Stimulated activated CD4-positive, alpha-beta T cell treated with anti-CD3 and anti-CD28 coated beads, Interleukin-1b, Interleukin-23, amount 100 ng/mL, for 4 hours (primary cell): Measurements from ENCODE around the gene RNF213.
"Not testable (repeated sequence)": the region's sequence is repeated elsewhere in the genome, so short reads cannot be mapped to it uniquely, and the experiment has no call there.

Experiments used
- DNase-seq, 2 donors: peaks; one replicate each; pipeline ENCODE4 v3.0.0-alpha.2; 2020; ENCODE audit warnings: low read depth in 2 of 2

The RNF213 gene

GRCh38 chr17:80248894-80249710 is 11.6 kb upstream of the RNF213 start:
- no peak for DNase-seq

DNA sequence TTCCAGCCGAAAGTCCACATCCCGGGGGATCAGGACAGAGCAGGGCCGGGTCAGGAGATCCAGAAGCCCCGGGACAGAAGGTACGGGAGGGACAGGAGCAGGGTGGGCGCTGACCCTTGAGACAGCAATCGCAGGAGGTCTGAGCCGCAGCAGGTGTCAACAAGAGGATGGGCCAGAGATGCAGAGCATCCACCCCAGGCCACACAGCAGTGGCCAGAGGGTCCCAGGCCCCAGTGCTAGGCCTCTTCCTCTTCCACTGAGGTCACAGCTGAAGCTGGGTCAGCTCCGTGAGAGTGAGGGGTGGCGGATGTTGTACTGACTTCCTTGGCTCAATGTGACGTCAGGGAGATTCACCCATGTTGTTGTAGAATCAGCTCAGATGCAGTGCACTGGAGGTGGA is 8.7 kb upstream of the RNF213 start:
- no peak for DNase-seq

DNA sequence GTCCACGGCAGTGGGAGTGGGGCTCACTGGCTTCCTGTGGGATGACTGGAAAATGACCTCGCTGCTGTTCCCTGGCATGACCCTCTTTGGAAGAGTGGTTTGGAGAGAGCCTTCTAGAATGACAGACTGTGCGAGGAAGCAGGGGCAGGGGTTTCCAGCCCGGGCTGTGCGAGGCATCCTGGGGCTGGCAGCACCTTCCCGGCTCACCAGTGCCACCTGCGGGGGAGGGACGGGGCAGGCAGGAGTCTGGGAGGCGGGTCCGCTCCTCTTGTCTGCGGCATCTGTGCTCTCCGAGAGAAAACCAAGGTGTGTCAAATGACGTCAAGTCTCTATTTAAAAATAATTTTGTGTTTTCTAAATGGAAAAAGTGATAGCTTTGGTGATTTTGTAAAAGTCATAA is 7.8 kb upstream of the RNF213 start:
- peak; percentile 79 to 81 for DNase-seq

DNA sequence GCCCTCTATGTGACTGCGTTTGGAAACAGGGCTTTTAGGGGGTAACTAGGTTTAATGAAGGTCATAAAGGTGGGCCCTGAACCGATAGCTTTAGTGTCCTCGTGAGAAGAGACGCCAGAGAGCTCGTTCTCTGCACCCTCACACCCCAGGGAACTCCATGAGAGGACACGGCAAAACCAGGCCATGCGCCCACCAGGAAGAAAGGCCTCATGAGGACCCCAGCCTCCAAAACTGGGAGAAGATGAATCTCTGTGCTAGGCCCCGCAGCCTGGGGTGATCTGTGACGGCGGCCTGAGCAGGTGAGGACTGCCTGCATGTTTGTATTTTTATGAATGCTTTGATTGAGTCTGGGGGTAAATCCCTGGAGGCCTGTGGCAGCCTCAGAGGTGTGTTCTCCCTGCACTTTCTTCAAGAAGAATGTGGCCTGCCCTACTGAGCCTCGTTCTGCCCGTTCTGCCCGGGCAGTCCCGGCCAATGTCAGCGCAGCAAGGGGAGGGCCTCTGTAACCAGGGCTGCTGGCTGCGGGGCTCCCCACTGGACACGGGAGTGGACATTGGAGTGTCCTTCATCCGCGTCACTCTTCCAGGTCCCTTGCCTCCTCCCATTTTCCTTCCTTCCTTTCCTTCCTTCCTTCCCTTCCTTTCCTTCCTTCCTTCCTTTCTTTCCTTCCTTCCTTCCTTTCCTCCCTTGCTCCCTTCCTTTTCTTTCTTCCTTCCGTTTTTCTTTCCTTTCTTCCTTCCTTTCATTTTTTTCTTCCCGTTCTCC is 6.8 kb upstream of the RNF213 start:
- no peak for DNase-seq

GRCh38 chr17:80254396-80255251 is 6.0 kb upstream of the RNF213 start:
- DNase-seq, result peak in 1 of 2 donors; percentile 62

- DNase-seq, result no peak
Measured at GRCh38 chr17:80256034-80256350, 4.7 kb upstream of the RNF213 start.

GRCh38 chr17:80257716-80258213 is 2.9 kb upstream of the RNF213 start:
- DNase-seq, result no peak

GRCh38 chr17:80258296-80258695 is 2.4 kb upstream of the RNF213 start:
- not testable (repeated sequence) for DNase-seq

DNA sequence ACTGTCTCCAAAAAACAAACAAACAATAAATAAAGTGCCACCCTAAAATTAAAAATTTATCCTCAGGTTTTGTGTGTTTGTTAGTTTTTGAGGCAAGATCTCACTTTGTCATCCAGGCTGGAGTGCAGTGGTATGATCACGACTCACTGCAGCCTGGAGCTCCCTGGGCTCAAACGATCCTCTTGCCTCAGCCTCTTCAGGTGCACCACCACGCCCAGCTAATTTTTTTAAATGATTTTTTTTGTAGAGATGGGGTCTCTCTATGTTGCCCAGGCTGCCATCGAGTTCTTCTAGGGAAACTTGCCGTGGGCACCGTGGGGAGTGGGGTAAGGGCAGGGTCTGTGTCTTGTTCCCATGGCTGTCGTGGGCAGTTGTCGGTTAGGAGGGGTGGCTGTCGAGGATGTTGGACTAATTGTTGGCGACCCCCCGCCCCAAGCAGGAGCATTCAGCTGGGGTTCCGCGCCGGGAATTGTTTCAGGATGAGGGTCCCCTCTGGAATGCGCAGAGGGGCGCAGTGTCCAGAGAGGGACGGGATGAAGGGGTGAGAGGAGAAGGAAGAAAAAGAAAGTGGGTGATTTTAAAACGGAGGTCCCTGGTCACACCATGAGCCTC is 1.1 kb upstream of the RNF213 start:
- no peak for DNase-seq

DNA sequence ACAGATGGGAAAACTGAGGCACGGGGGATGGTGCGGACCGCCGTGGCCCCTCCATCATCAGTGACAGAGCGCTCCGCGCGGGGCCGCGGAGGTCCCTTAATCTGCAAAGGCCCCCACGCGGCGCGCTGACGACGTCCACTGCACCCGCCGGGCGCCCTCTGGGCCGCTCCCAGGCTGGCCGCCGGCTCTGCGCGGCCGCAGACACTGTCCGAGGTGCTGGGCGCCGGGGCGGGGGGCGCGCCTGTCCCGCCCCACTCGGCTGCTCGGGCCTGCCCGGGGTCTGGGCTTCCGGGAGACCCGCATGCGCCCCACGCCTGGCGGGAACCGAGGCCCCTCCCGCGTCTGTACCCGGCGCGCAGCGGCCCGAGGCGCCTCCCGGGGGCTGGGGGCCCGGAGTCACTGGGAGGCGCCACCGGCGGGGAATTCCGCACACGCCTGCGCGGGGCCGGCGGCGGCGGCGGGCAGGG is 550 bp upstream of the RNF213 start:
- DNase-seq, result peak; percentile 62 to 73

- DNase-seq, result peak in 1 of 2 donors; percentile 39
Measured at GRCh38 chr17:80261159-80261894, 675 bp downstream of the RNF213 start.

DNA sequence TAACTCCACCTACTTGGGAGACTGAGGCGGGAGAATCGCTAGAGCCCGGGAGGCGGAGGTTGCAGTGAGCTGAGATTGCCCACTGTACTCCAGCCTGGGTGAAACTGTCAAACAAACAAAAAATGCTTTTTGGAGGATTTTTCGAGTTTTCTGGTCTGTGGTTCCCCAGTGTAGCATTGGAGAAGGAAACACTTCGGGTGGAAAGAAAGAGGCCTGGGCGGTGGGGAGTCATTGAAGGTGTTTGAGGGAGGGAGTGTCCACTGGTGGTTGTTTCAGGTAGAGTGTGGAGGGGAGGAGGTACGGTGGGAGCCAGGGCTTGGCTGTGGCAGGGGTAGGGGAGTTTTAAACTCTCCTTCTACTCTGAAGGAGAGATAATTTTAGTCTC is 1.2 kb downstream of the RNF213 start:
- DNase-seq, result no peak

DNA sequence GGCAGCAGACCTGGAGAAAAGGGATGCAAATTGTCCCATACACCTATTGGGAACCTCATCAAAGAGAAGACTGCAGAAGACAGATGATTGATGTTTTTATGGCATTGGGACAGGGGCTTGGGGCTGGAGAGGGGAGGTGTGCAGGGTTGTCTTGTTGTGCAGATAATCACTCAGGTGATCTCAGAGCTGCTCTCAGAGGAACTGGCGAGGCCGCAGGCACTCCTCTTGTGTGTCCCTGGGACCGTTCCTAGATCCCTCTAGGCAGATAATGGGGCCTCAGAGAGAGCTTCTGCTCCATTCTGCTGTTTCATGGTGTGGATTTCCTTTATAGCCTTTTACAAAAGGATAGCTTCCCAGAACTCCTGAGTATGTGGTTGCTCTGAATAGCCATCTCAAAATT is 1.6 kb downstream of the RNF213 start:
- no peak for DNase-seq

DNA sequence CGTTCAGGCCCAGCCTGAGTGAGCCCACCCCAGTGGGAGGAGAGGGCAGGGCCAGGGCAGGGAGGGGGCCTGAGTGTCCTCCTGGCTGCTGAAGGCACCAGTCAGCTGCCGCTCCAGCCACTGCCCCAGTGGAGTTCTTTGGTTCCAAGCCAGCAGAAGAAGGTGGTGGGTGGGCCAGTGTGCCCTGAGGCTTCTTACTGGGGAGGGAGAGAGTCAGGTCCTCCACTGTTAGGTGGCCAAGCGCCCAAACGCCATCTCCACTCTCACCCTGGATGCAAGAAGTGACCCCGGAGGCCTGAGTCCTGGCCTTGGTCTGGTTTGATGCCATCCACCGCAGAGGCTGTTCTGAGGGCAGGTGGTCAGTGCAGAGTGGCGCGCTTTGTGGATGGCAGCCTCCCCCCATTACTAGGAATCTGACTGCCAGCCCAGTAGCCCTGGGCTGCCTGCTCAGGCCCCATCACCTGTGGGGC is 2.2 kb downstream of the RNF213 start:
- DNase-seq, result no peak

DNA sequence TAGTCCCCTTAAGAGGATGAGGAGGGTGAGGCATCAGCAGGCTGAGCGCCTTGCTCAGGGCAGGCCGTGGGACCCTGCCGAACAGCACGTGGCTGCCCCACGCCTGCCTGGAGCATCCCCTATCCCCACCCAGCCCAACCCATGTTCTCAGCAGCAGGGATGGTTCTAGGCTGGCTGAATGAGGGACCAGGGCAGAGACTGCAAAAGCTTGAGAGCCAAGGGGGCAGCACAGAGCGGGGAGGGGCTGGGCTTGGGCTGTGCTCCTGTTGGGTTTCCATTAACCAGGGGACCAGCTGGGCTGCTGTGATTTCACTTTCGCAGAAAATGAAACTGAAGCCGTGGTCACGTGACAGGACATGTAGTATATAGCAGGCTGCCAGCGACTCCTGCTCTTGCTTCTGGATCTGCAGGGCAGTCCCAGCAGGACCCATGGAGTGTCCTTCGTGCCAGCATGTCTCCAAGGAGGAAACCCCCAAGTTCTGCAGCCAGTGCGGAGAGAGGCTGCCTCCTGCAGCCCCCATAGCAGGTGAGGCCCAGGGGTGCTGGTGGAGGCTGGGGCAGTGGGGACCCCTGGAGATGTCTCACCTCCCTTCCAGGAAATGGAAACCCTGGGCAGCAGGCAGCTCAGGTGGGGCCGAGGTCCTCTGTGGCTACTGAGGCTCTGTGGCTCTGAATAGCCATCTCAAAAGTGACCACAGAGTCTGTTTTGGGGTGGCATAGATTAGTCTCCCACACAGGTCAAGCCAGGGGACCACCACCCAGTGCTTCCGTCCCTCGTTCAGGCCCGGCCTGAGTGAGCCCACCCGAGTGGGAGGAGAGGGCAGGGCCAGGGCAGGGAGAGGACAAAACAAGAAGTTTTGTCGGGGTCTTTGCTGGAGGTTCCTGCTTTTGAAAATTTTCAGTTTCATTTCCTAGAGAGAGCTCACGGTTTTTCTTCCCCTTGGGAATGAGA is 2.9 kb downstream of the RNF213 start:
- peak; percentile 64 to 82 for DNase-seq

DNA sequence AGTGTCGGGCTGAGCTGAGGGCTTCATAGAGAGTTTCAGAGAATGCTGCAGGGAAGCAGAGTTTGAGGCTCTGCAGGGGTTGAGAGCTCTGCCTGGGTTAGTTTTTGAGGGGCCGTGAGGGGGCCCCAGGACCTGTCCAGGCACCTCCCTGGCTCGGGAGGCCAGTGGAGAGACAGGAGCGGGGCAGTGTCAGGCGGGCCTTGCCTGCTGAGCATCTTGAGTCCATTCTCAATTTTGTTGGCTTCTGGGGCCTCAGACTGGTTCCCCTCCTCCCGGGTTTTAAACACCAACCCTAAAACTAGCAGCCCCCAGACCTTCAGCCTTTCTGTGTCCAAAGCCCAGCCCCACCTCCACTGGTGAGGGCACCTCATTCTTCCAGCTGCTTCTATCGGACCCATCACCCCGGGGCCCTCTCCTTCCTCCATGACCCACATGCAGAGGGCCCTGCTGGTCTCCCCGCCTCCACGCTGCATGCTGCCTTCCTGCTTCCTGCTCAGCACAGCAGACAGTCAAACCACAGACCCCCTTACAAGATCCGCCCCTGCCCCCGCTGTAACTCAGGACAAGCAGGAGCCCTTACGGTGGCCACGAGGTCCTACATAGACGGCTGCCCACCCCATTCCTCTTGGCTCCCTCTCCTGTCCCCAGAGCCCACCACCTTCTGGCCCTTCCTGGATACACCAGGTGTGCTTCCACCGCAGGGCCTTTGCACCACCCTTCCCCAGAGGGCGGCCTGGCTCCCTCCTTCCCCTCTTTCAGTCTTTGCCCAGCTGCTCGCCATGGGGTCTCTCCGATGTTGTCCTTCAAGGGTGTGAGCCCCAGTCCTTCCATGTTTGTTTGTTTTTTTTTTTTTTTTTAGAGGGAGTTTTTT is 3.8 kb downstream of the RNF213 start:
- DNase-seq, result peak in 1 of 2 donors; percentile 38

DNA sequence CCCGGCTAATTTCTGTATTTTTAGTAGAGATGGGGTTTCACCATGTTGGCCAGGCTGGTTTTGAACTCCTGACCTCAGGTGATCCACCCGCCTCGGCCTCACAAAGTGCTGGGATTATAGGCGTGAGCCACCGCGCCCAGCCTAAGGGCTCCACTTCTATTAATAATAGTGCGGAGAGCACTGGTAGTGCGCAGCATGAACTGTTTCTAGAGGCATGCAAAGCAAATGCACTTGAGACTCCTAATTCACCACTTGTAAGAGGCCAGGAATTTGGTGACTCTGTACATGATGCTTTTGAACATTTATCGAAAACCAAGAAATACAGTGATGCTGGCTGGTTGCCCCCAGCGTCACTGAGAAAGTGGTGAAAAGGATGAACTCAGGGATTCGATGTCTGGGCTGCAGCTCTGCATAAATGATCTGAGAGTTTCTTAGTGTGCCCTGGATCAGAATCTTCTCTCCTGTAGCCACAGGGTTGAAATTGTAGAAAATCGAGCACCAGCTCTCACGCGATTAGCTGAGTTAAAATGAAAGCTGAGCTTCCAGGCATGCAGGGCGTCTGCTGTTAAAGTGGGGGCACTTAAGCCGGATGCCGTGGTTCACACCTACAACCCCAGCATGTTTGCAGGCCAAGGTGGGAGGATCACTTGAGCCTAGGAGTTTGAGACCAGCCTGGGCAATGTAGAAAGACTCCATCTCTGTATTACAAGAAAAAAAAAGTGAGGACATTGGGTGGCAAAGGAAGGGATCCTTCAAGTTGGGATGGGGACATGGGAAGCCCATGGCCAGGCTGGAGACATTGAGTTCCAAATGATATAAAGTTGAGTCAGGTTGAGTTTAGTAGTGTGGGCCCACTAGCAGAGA is 4.8 kb downstream of the RNF213 start:
- peak in 1 of 2 donors; percentile 39 for DNase-seq

DNA sequence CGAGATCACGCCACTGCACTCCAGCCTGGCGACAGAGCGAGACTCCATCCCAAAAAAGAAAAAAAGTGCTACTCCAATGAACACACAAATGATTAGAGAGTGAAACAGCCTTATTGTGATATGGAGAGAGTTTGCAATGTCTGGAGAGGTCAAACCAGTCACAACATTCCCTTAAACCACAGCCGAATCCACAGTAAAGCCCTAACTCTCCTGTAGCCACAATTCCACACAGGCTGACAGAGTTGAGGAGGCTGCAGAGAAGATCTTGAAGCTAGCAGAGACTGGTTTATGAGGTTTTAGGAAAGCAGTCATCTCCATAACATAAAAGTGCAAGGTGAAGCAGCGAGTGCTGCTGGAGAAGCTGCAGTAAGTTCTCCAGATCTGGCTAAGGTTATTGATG is 6.7 kb downstream of the RNF213 start:
- no peak for DNase-seq
